ENCODE results near the gene NWD2. TPM values are rescaled to one million over a fixed set of nuclear protein-coding genes. Genes with fewer than 3 reads are reported as not detected.

NWD2 gene
- total RNA-seq, 4 donors from 2014 or later: 0.12 to 0.67 (median 0.15) TPM; not detected in 1

- Histone ChIP-seq H3K27me3 (no peaks in the 10 kb centered on the region), H3K4me1 (no peaks in the 10 kb centered on the region), H3K4me3 (no peak overlapping the region), H3K27ac (no peak overlapping the region), H3K9me3 (no peaks in the 10 kb centered on the region), H3K36me3 (no peaks in the 10 kb centered on the region)
- WGBS, 2 donors (ENCODE audit: low coverage in 1 of 2): 83 to 89% methylated on average over 3 of the region's 3 CpGs
- ATAC-seq: no peak
- TF ChIP-seq POLR2A (IDR thresholded peaks at IDR 0.05) (no peak), EP300 (IDR thresholded peaks at IDR 0.05) (no peak), CTCF (IDR thresholded peaks at IDR 0.05) (no peak), POLR2AphosphoS5 (IDR thresholded peaks at IDR 0.05) (no peak)
Observed at GRCh38 chr4:37477126-37477525, 232.6 kb downstream of the NWD2 start.

- 66 to 84% methylated on average over 5 of the region's 6 CpGs for WGBS, 2 donors (ENCODE audit: low coverage in 1 of 2)
- no peak for TF ChIP-seq EP300 (IDR thresholded peaks at IDR 0.05)
- no peak for TF ChIP-seq POLR2A (IDR thresholded peaks at IDR 0.05)
- TF ChIP-seq POLR2AphosphoS5 (IDR thresholded peaks at IDR 0.05): no peak
- TF ChIP-seq CTCF (IDR thresholded peaks at IDR 0.05): no peak
- H3K9me3 ChIP-seq: no peaks in the 10 kb centered on the region
- no peaks in the 10 kb centered on the region for H3K36me3 ChIP-seq
- no peaks in the 10 kb centered on the region for H3K27me3 ChIP-seq
- H3K27ac ChIP-seq: no peak overlapping the region
- H3K4me1 ChIP-seq: no peaks in the 10 kb centered on the region
- no peak for ATAC-seq
- no peak overlapping the region for H3K4me3 ChIP-seq
Observed at GRCh38 chr4:37478151-37478550, 233.6 kb downstream of the NWD2 start.

- no peak overlapping the region for H3K27ac ChIP-seq
- no peaks in the 10 kb centered on the region for H3K36me3 ChIP-seq
- H3K9me3 ChIP-seq: no peaks in the 10 kb centered on the region
- 65 to 78% methylated on average over 2 to 3 of the region's 4 CpGs for WGBS, 2 donors (ENCODE audit: low coverage in 1 of 2)
- H3K27me3 ChIP-seq: no peaks in the 10 kb centered on the region
- no peak overlapping the region for H3K4me3 ChIP-seq
- no peaks in the 10 kb centered on the region for H3K4me1 ChIP-seq
- ATAC-seq: no peak
- TF ChIP-seq CTCF (IDR thresholded peaks at IDR 0.05) (no peak), POLR2A (IDR thresholded peaks at IDR 0.05) (no peak), POLR2AphosphoS5 (IDR thresholded peaks at IDR 0.05) (no peak), EP300 (IDR thresholded peaks at IDR 0.05) (no peak)
Observed at GRCh38 chr4:37480509-37480908, 236.0 kb downstream of the NWD2 start.

- H3K36me3 ChIP-seq: no peaks in the 10 kb centered on the region
- H3K27ac ChIP-seq: no peak overlapping the region
- no peaks in the 10 kb centered on the region for H3K9me3 ChIP-seq
- no peak for TF ChIP-seq POLR2AphosphoS5 (IDR thresholded peaks at IDR 0.05)
- ATAC-seq: no peak
- no peaks in the 10 kb centered on the region for H3K27me3 ChIP-seq
- H3K4me1 ChIP-seq: no peaks in the 10 kb centered on the region
- H3K4me3 ChIP-seq: no peak overlapping the region
- 74 to 100% methylated on average over 1 to 5 of the region's 5 CpGs for WGBS, 2 donors (ENCODE audit: low coverage in 1 of 2)
Observed at GRCh38 chr4:37481547-37482122, 237.1 kb downstream of the NWD2 start.

GRCh38 chr4:37482236-37482913, 237.8 kb downstream of the NWD2 start:
- H3K36me3 ChIP-seq: no peaks in the 10 kb centered on the region
- WGBS, 2 donors (ENCODE audit: low coverage in 1 of 2): 57 to 86% methylated on average over 1 of the region's 1 CpG

More at GRCh38 chr4:37482236-37482913, 237.8 kb downstream of the NWD2 start:
- Histone ChIP-seq H3K27ac (no peak overlapping the region), H3K27me3 (no peaks in the 10 kb centered on the region), H3K9me3 (no peaks in the 10 kb centered on the region), H3K4me3 (no peak overlapping the region), H3K4me1 (no peaks in the 10 kb centered on the region)
- ATAC-seq: no peak
- no peak for TF ChIP-seq POLR2A (IDR thresholded peaks at IDR 0.05)
- TF ChIP-seq CTCF (IDR thresholded peaks at IDR 0.05): no peak
- TF ChIP-seq POLR2AphosphoS5 (IDR thresholded peaks at IDR 0.05): no peak
- TF ChIP-seq EP300 (IDR thresholded peaks at IDR 0.05): no peak

Measured in gastroesophageal sphincter (tissue), 4 donors.